Activated T-cell treated with anti-CD3 and anti-CD28 coated beads for 24 hours (primary cell): ENCODE results near the gene PAX6.
"Not testable (repeated sequence)": the region's sequence is repeated elsewhere in the genome, so short reads cannot be mapped to it uniquely, and the experiment has no call there.

Experiments used
- DNase-seq: peaks from one replicate; pipeline ENCODE4 v3.0.0-alpha.2; 2020; ENCODE audit warnings: low read depth

Gene PAX6

GRCh38 chr11:31767066-31767465 is 44.1 kb downstream of the PAX6 start:
- no peak for DNase-seq

- DNase-seq: no peak
These were observed 46.4 kb downstream of the PAX6 start for GRCh38 chr11:31764766-31765165.

GRCh38 chr11:31764261-31764660 is 46.9 kb downstream of the PAX6 start:
- no peak for DNase-seq

GRCh38 chr11:31763296-31763695 is 47.8 kb downstream of the PAX6 start:
- no peak for DNase-seq

- DNase-seq: no peak
These were observed 49.5 kb downstream of the PAX6 start for GRCh38 chr11:31761636-31762035.

GRCh38 chr11:31757260-31757835 is 53.8 kb downstream of the PAX6 start:
- DNase-seq: no peak

GRCh38 chr11:31747581-31747980 is 63.5 kb downstream of the PAX6 start:
- DNase-seq: no peak

GRCh38 chr11:31740731-31741368 is 70.3 kb downstream of the PAX6 start:
- DNase-seq: not testable (repeated sequence)

- no peak for DNase-seq
These were observed 71.0 kb downstream of the PAX6 start for GRCh38 chr11:31740131-31740530.
